Endothelial cell of umbilical vein (primary cell): ENCODE results near the gene HDHD2. TPM values are rescaled to one million over a fixed set of nuclear protein-coding genes. Genes with fewer than 3 reads are reported as not detected.

Experiments used
- BruUV-seq: library from RNA; stranded (reverse); fragments of 400-500 nt; replicated peaks from 2 replicates; lab custom pipeline; 2021; lab: Mats Ljungman, UMichigan
- CTCF ChIA-PET: fragments of 300-600, 350-600 bp; sonication (Branson Sonifier 250); formaldehyde crosslinking; loops from one replicate; lab custom pipeline; 2021; ENCODE audit warnings: antibody characterized with exemption, inconsistent platforms; lab: Charles Lee
- POLR2A ChIA-PET: fragments of 300-600, 350-600 bp; sonication (Branson Sonifier 250); formaldehyde crosslinking; loops from one replicate; lab custom pipeline; 2021; ENCODE audit warnings: antibody characterized with exemption, inconsistent platforms; lab: Charles Lee
- DNase-seq: peaks from one replicate; pipeline ENCODE4 v3.0.0-alpha.2; 2011; ENCODE audit warnings: low read depth, low spot score
- FAIRE-seq: peaks from 2 replicates; lab custom pipeline; 2011; peaks lifted over from hg19 to GRCh38; lab: Jason Lieb, UNC
- H2AFZ ChIP-seq: 2 replicates; pipeline ENCODE4 v1.6.0; 2012; ENCODE audit warnings: low read depth, low read length, control low read depth, inconsistent platforms
- H3K27ac ChIP-seq: 2 replicates; pipeline ENCODE4 v1.5.1; 2011; ENCODE audit warnings: low read depth, mild to moderate bottlenecking, control low read depth, low read length, moderate library complexity; ENCODE audit not compliant: insufficient read depth
- H3K27me3 ChIP-seq, 2 experiments: 2 replicates each; pipeline versions ENCODE4 v1.6.0 to v1.6.1; 2011; ENCODE audit warnings: low read length in 2 of 2, mixed read lengths in 1 of 2; ENCODE audit not compliant: control insufficient read depth in 2 of 2, insufficient read depth in 2 of 2
- H3K36me3 ChIP-seq, 2 experiments: 2 replicates in 1 of 2; 3 replicates in 1 of 2; pipeline ENCODE4 v1.5.1; 2011; ENCODE audit warnings: low read length in 2 of 2, mild to moderate bottlenecking in 1 of 2, moderate library complexity in 1 of 2; ENCODE audit not compliant: control insufficient read depth in 2 of 2, insufficient read depth in 2 of 2; ENCODE audit errors: extremely low read depth in 1 of 2
- H3K4me1 ChIP-seq: 3 replicates; pipeline ENCODE4 v1.5.1; 2011; ENCODE audit warnings: mild to moderate bottlenecking, low read length; ENCODE audit not compliant: control insufficient read depth, insufficient read depth; ENCODE audit errors: extremely low read depth
- H3K4me2 ChIP-seq: 2 replicates; pipeline ENCODE4 v1.6.1; 2011; ENCODE audit warnings: low read length, control low read depth, mixed read lengths; ENCODE audit not compliant: insufficient read depth
- H3K4me3 ChIP-seq, 3 experiments: fragments of 200-600 bp in 1 of 3; sonication (generic), shearing (Covaris generic) in 1 of 3; replicated peaks in 1 of 3; 2 replicates each; pipeline ENCODE4 v1.5.1; 2011 to 2016; ENCODE audit warnings: control low read depth in 3 of 3, low read length in 3 of 3, mild to moderate bottlenecking in 2 of 3, inconsistent platforms in 1 of 3, low read depth in 1 of 3, moderate library complexity in 1 of 3; ENCODE audit not compliant: insufficient read depth in 1 of 3
- H3K79me2 ChIP-seq: 2 replicates; pipeline ENCODE4 v1.6.0; 2012; ENCODE audit warnings: low read length, inconsistent platforms; ENCODE audit not compliant: control insufficient read depth, insufficient read depth
- H3K9ac ChIP-seq: replicated peaks from 2 replicates; pipeline ENCODE3; 2011; ENCODE audit warnings: low read length, control low read depth; ENCODE audit not compliant: insufficient read depth; ENCODE audit errors: extremely low read depth
- H3K9me1 ChIP-seq: replicated peaks from 3 replicates; pipeline ENCODE4 v1.6.0; 2011; ENCODE audit warnings: mild to moderate bottlenecking, low read length; ENCODE audit not compliant: control insufficient read depth, insufficient read depth; ENCODE audit errors: extremely low read depth
- H3K9me3 ChIP-seq: replicated peaks from 2 replicates; pipeline ENCODE4 v1.5.1; 2012; ENCODE audit warnings: low read length, inconsistent platforms; ENCODE audit not compliant: control insufficient read depth, insufficient read depth
- H4K20me1 ChIP-seq: replicated peaks from 2 replicates; pipeline ENCODE3; 2011; ENCODE audit warnings: mild to moderate bottlenecking, low read length; ENCODE audit not compliant: control insufficient read depth, insufficient read depth; ENCODE audit errors: extremely low read depth
- CTCF ChIP-seq, 2 donors: IDR thresholded peaks; 1 replicate in 1 of 2; 2 replicates in 1 of 2; pipeline ENCODE4 v1.5.1; 2011; ENCODE audit warnings: low read length in 2 of 2, mild to moderate bottlenecking in 2 of 2, moderate library complexity in 2 of 2, control low read depth in 1 of 2, inconsistent platforms in 1 of 2, low read depth in 1 of 2; ENCODE audit not compliant: insufficient read depth in 1 of 2; ENCODE audit errors: extremely low read depth in 1 of 2
- EZH2 ChIP-seq: IDR thresholded peaks from 2 replicates; pipeline ENCODE4 v1.6.1; 2012; ENCODE audit warnings: borderline replicate concordance, low read depth, mild to moderate bottlenecking, moderate library complexity, low read length, inconsistent platforms; ENCODE audit not compliant: severe bottlenecking
- FOS ChIP-seq: IDR thresholded peaks from 2 replicates; pipeline ENCODE4 v1.6.1; 2011; ENCODE audit warnings: mild to moderate bottlenecking, low read length, moderate library complexity, borderline replicate concordance; ENCODE audit not compliant: insufficient read depth
- GATA2 ChIP-seq: IDR thresholded peaks from 2 replicates; pipeline ENCODE4 v1.7.0; 2011; ENCODE audit warnings: low read depth, mild to moderate bottlenecking, moderate library complexity, mixed read lengths, low read length; ENCODE audit not compliant: insufficient read length, insufficient read depth
- JUN ChIP-seq: IDR thresholded peaks from 2 replicates; pipeline ENCODE4 v1.6.1; 2011; ENCODE audit warnings: borderline replicate concordance, low read depth; ENCODE audit not compliant: insufficient read length, insufficient read depth
- MAX ChIP-seq: IDR thresholded peaks from 2 replicates; pipeline ENCODE4 v1.6.1; 2011; ENCODE audit not compliant: insufficient read depth, insufficient read length
- POLR2A ChIP-seq: IDR thresholded peaks from 2 replicates; pipeline ENCODE4 v1.6.1; 2012; ENCODE audit warnings: low read depth, mild to moderate bottlenecking, control low read depth, low read length
- POLR2AphosphoS5 ChIP-seq: IDR thresholded peaks from 2 replicates; pipeline ENCODE4 v1.6.1; 2012; ENCODE audit warnings: low read depth, mild to moderate bottlenecking, control low read depth, low read length, moderate library complexity; ENCODE audit not compliant: insufficient read depth
- dilution Hi-C: fragments of 300-500 bp; cut with MboI; formaldehyde crosslinking; loops from one replicate; pipeline ENCODE4 v1.15.0; 2019; ENCODE audit warnings: low sequenced_read_pairs; ENCODE audit not compliant: extremely low pct_ligation_motif_present
- intact Hi-C: fragments of 100-400 bp; cut with micrococcal nuclease; formaldehyde crosslinking; loops from one replicate; pipeline ENCODE4 v1.10.0; 2022
- polyA plus RNA-seq, 4 experiments: library from polyadenylated mRNA; depleted of rRNA in 3 of 4; stranded (reverse) in 3 of 4; unstranded in 1 of 4; fragments of >200 nt; gene quantifications; 2 replicates each; pipeline versions ENCODE4 v1.2.1 to v1.2.3, GENCODE V29; 2011 to 2012; ENCODE audit warnings: missing spikeins in 1 of 4
- total RNA-seq: library from RNA; stranded (reverse); gene quantifications from 2 replicates; pipeline ENCODE4 v1.2.3, GENCODE V29; 2021

The HDHD2 gene
- total and polyA plus RNA-seq, 2 donors (not counting 3 experiments of a cell fraction or from before 2014, with no cell fraction given) = 3.5 to 18.7 TPM

GRCh38 chr18:47108373-47108772, 41.9 kb downstream of the HDHD2 start:
- ChIA-PET POLR2A (no interaction called here), CTCF (interaction anchor here (2.4 kb wide), 1 partner anchor 97 kb away, joined by 12 read pairs; no protein-coding TSS in a partner anchor)
- intact Hi-C loops (no loop called here), dilution Hi-C loops (no loop called here)
- Histone ChIP-seq H3K4me1 (no peaks in the 10 kb centered on the region), H3K9me3 (no peaks in the 10 kb centered on the region), H4K20me1 (no peaks in the 10 kb centered on the region), H3K9me1 (no peaks in the 10 kb centered on the region), H3K79me2 (no peaks in the 10 kb centered on the region), H3K9ac (no peak overlapping the region), H3K4me2 (no peak overlapping the region), H3K4me3 (no peak overlapping the region), H3K27me3 (no peaks in the 10 kb centered on the region), H3K27ac (no peak overlapping the region), H3K36me3 (peaks cover 0 to 2% of the 10 kb centered on the region in 2 experiments), H2AFZ (no peak overlapping the region)
- BruUV-seq = no TSS peak
- TF ChIP-seq POLR2A (no peak), JUN (no peak), MAX (no peak), CTCF (IDR thresholded peaks at IDR 0.05; ENCODE audit: extremely low read depth in 1 of 2, insufficient read depth in 1 of 2, low read depth in 1 of 2, low read length in 2 of 2) (no peak), POLR2AphosphoS5 (no peak), EZH2 (no peak), GATA2 (no peak), FOS (no peak)
- no peak for DNase-seq
- FAIRE-seq = no peak
